GM06990 (cell line): ENCODE results near the gene TBXA2R.

Experiments used
- DNase-seq: peaks from one replicate; pipeline ENCODE4 v3.0.0-alpha.2; 2011; ENCODE audit not compliant: insufficient read length; ENCODE audit errors: extremely low read depth
- H3K27me3 ChIP-seq: replicated peaks from 2 replicates; pipeline ENCODE4 v1.6.0; 2011; ENCODE audit warnings: low read length; ENCODE audit not compliant: control insufficient read depth, insufficient read depth
- H3K36me3 ChIP-seq: 2 replicates; pipeline ENCODE4 v1.5.1; 2011; ENCODE audit warnings: low read length; ENCODE audit not compliant: control insufficient read depth, insufficient read depth
- H3K4me3 ChIP-seq: replicated peaks from 2 replicates; pipeline ENCODE4 v1.5.1; 2011; ENCODE audit warnings: low read depth, mild to moderate bottlenecking, control low read depth, low read length
- TF ChIP-seq, protein P1 (sequence below): IDR thresholded peaks from 2 replicates; pipeline ENCODE4 v1.5.1; 2011; ENCODE audit warnings: low read length, control low read depth, mild to moderate bottlenecking, inconsistent platforms; ENCODE audit not compliant: insufficient read depth, poor library complexity, severe bottlenecking

TBXA2R gene

DNA sequence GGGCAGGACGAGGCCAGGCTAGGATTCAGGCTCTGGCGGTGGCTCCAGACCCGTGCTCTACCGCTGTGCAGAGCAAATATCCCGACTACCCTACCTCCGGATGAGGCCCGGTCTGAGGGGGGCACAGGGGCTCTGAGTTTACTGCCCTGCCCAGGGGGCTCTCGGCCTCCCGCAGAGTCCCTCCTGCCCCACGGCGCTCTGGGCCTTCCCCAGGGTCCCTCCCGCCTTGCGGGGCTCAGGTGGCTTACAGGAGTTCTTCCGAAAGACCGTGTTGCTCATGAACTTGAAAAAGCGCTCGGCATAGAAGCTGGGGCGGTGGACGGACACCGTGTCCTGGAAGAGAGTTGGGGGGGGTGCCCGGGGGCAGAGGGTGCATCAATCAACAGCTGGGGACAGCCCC lies 39.1 kb upstream of the TBXA2R start:
- no peak for DNase-seq
- Histone ChIP-seq H3K36me3 (peaks cover 13% of the 10 kb centered on the region), H3K4me3 (no peak overlapping the region), H3K27me3 (no peaks in the 10 kb centered on the region)
- TF ChIP-seq, protein P1, sequence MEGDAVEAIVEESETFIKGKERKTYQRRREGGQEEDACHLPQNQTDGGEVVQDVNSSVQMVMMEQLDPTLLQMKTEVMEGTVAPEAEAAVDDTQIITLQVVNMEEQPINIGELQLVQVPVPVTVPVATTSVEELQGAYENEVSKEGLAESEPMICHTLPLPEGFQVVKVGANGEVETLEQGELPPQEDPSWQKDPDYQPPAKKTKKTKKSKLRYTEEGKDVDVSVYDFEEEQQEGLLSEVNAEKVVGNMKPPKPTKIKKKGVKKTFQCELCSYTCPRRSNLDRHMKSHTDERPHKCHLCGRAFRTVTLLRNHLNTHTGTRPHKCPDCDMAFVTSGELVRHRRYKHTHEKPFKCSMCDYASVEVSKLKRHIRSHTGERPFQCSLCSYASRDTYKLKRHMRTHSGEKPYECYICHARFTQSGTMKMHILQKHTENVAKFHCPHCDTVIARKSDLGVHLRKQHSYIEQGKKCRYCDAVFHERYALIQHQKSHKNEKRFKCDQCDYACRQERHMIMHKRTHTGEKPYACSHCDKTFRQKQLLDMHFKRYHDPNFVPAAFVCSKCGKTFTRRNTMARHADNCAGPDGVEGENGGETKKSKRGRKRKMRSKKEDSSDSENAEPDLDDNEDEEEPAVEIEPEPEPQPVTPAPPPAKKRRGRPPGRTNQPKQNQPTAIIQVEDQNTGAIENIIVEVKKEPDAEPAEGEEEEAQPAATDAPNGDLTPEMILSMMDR: no peak

DNA sequence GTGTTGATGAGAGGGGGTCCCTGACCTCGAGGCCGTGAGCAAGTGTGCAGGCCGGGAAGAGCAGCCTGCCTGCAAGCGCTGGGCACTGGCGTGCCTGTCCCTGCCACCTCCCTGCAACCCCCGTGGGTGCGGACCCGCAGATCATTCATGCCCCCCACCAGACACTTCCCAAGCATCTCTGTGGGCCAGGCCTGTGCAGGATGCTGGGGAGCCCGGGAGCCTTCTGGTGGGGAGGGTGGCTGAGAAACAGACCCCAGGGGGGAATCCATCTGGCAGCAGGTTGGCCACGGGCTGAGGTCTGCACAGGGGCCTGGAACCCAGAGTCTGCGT lies 38.4 kb upstream of the TBXA2R start:
- no peaks in the 10 kb centered on the region for H3K27me3 ChIP-seq
- no peak overlapping the region for H3K4me3 ChIP-seq
- TF ChIP-seq, protein P1: no peak
- peaks cover 11% of the 10 kb centered on the region for H3K36me3 ChIP-seq
- no peak for DNase-seq

DNA sequence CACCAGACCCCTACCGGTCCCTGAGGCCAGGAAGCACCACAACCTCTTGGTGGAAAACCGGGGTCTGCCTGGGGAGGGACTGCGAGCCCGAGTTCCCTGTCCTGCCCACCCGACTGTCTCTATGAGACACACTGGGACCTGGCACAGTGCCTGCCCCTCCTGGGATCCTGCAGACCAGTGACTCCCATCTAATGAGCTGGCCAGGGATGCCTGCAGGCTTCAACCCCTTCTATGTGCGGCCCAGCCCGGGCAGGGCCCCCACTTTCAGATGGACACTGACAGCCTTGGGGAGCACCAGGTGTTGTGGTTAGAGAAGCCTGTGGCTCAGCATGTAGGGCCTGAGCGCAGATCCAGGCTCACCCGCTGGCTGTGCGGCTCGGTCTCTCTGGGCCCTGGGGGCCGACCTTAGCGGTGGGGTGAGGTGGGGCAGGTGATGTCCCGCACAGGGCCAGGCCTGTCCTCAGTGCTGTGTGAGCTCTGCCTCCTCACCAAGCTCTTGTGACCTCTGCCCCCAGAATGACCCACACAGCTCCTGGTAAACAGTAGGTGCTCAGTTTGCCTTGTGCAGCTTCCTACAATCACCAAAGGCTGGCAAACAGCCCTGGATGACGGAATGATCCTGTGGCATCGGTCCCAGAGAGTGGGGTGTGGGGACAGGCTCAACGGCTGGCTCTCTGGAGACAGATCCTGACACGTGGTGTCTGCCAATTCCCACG lies 37.8 kb upstream of the TBXA2R start:
- no peak for DNase-seq
- TF ChIP-seq, protein P1: no peak
- Histone ChIP-seq H3K27me3 (no peaks in the 10 kb centered on the region), H3K4me3 (no peak overlapping the region), H3K36me3 (peaks cover 11% of the 10 kb centered on the region)

DNA sequence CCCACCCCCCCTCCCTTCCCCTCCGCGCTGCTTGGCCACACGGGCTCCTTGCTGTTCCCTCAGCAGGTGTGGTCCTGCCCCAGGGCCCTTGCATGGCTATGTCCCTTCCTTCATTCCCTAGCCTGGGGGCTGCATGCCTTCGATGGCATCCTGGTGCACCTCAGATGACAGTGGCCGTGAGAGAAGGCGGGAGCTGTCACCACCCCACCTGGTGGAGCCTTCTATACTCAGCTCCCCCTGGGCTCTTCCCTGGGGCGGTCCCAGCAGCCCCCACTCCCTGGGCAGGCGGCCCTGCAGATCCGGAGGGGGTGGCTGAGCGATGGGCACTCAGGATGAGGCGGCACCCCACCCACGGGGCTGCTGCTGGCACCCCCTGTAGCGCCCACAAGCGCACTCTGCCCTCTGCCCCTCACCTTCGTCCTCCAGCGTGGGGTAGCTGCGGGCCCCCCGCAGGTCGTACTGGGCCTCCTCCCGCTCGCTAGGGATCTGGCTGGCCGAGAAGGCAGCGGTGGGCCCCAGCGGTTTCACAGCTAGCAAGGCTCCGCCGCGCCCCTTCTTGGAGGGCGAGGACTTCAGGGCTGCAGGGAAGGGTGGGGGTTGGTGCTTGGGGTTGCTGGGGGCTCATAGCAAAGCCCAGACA lies 37.1 kb upstream of the TBXA2R start:
- Histone ChIP-seq H3K27me3 (no peaks in the 10 kb centered on the region), H3K36me3 (peaks cover 16% of the 10 kb centered on the region), H3K4me3 (no peak overlapping the region)
- DNase-seq: no peak
- TF ChIP-seq, protein P1: no peak

DNA sequence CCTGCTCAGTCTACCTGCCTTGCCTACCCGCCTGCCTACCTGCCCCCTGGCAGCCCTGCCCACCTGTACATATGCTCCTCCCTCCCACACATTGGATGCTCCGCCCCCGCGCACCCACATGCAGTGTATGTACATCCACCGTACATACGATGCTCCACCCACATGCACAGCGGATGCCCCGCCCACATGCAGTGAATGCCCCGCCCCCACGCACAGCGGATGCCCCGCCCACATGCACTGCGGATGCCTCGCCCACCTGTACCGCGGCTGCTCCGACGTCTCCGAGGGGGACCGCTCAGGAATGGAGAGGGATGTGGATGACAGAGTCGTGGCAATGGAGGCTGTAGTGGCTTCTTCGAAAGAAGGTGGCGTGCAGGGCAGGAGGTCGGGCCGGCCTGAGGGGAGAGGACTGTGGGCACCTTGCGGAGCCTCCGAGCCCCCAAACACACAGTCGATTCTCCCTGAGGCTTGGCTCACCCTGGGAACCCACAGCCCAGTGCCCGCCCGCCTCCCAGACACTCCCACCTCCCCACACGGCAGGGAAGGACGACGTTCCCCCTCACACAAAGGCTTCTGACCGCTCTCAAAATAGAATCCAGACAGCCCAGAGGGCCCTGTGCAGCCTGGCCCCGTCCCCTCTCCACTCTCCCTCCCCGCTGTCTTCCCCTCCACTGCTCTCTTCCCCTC lies 36.5 kb upstream of the TBXA2R start:
- no peak overlapping the region for H3K4me3 ChIP-seq
- TF ChIP-seq, protein P1: no peak
- H3K27me3 ChIP-seq: no peaks in the 10 kb centered on the region
- peaks cover 21% of the 10 kb centered on the region for H3K36me3 ChIP-seq
- no peak for DNase-seq
